GM19468 (cell line): ENCODE measurements around the gene OTX2.

Experiments used
- ATAC-seq: cut with Tn5 transposase; IDR thresholded peaks from one replicate; pipeline ENCODE4 v1.9.1; 2021; ENCODE audit warnings: mild to moderate bottlenecking, moderate library complexity, moderate number of reproducible peaks; ENCODE audit not compliant: unreplicated experiment; ENCODE audit errors: extremely low read depth

The OTX2 gene

GRCh38 chr14:56797569-56798446, 12.5 kb downstream of the OTX2 start:
- no peak for ATAC-seq

- ATAC-seq, result no peak
Measured at GRCh38 chr14:56797003-56797568, 13.2 kb downstream of the OTX2 start.

DNA sequence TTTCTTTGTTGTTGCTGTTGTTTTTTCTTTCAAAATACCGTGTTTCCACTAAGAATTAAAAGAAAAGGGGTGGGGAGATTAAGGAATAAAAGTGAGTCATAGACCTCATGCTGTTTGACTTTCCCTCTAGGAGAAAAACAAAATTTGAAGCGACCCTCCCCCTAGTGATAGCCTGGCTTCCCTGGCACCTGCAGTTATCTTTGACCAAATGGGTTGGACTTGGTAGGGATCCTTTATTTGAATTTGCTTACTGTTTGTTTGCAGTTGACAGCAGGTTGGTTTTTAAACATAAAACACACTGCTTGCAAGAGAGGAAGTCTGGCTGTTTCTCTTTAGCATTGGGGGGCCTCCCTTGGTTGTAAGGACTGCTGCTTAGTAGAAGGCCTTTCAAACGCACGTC, 14.0 kb downstream of the OTX2 start:
- ATAC-seq, result no peak

GRCh38 chr14:56795284-56795622, 15.0 kb downstream of the OTX2 start:
- ATAC-seq, result no peak

DNA sequence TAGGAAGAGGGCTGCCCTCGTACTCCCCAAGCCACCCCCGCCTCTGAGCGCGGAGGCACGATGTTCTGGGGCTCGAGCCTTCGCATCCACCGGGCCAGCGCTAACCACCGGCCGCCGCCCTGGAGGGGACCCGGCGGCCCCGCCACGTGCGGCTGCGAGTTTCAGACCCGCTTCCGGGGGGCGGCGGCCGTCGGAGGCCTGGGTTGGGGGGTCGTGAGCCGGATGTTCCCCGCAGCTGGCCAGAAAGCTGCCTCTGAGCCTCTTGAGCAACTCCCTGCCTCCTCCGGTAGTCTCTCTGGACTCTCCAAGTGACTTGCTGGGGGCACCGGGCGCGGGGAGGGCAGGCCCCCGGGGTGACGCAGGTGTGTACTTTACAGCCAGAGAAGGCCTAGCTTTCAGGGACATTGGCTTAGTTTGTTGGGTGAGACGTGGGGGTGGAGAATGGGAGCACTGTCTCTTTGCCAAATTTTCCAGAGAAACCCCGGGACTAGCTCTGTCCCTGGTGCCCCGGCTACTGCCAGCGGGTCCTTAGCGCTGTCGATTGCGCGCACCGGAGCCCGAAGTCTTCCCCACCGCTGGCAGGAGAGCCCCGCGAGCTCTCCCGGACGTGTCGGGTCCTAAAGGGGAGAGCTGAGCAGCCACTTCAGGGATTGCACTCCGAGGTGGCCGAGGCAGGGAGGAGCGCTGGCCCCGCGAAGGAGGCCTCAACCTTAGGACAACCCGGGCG, 15.6 kb downstream of the OTX2 start:
- no peak for ATAC-seq

GRCh38 chr14:56794088-56794556, 16.2 kb downstream of the OTX2 start:
- ATAC-seq, result no peak

DNA sequence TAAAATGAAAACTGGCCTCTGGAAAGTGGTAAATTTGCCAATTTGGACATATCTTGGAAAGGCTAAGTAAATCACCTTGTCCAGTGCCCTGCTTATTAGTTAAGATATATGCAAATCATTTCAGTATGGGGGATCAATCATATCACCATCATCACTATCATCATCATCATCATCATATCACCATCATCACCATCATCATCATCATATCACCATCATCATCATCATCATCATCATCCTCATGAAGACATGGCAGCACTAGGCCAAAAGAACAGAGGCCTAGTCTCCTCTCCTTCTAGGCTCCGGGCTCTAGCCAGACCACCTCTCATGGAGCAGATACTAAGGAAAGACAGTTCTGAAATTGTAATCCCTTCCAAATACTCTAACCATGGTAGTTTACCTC, 20.3 kb downstream of the OTX2 start:
- no peak for ATAC-seq

GRCh38 chr14:56787530-56787929, 22.7 kb downstream of the OTX2 start:
- no peak for ATAC-seq

- no peak for ATAC-seq
Measured at GRCh38 chr14:56782711-56783110, 27.6 kb downstream of the OTX2 start.

GRCh38 chr14:56774503-56774902, 35.8 kb downstream of the OTX2 start:
- ATAC-seq, result no peak

- ATAC-seq, result no peak
Measured at GRCh38 chr14:56770512-56770911, 39.8 kb downstream of the OTX2 start.

GRCh38 chr14:56760164-56760914, 49.9 kb downstream of the OTX2 start:
- no peak for ATAC-seq

DNA sequence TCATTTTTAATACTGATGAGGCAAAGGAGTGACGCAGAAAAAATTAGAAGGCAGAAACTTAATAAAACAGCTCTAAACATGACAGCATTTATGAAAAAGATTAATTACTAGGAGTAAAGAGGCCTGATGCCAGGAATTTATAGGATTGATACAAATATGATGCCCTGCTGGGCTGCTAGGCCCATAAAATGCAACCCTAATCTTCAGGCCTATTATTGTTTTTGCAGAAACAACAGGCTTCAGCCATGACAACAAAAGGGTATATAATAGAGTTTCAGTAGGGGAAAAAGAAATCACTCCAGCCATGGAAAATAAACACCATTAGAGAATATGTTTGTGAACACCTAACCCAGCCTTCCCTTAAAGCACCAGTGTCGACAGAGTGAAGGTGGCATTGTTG, 50.6 kb downstream of the OTX2 start:
- ATAC-seq, result no peak

DNA sequence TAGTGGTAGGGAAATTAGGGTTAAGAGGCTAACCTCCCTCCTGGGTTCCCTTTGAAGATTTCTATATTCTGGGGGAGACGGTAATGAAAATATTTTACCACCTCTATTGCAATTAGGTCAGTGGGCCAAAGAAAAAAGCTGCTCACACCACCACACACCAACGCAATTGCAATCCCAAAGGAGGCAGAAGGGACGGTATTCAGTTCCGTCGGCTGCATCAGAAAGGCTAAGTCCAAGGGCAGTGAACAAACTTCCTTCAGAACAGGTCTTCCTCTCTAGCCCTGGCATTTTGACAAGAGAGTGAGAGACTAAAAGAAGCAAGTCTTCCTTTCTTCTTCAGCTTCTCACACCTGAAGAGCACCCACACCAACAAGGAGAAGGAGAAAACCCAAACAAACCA, 51.2 kb downstream of the OTX2 start:
- no peak for ATAC-seq

DNA sequence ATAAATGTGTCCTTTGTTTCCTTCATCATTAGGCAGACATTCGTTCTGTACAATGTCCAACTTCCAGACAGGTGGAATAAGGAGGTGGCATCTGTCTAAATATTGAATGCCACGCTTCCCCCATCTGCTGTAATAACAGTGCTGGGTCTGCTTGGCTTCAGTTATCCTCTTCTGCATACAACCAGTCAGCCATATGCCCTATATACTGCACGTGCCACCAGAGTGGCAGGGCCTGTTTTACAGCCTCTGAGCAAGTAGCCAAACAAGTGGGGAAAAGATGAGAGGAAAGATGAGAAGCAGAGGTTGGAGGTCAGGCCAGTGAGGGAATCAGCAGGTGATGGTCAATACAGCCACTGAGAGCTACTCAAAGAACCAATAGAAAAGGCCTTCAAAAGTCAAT, 55.4 kb downstream of the OTX2 start:
- no peak for ATAC-seq

- ATAC-seq, result no peak
Measured at GRCh38 chr14:56753396-56753795, 56.9 kb downstream of the OTX2 start.

- ATAC-seq, result no peak
Measured at GRCh38 chr14:56752428-56752827, 57.9 kb downstream of the OTX2 start.

GRCh38 chr14:56751471-56751870, 58.8 kb downstream of the OTX2 start:
- no peak for ATAC-seq
